Esophagus squamous epithelium (tissue), 5 donors: ENCODE data around the gene MATK. TPM values are rescaled to one million over a fixed set of nuclear protein-coding genes. Genes with fewer than 3 reads are reported as not detected.

ENCODE experiments used
- DNase-seq: peaks from one replicate; lab custom pipeline; 2025; lab: John Stamatoyannopoulos, UW
- H3K27ac ChIP-seq, 4 donors: fragments of 200-600 bp; sonication (generic); one replicate each; pipeline ENCODE4 v1.5.1; 2016 to 2019; ENCODE audit warnings: mild to moderate bottlenecking in 1 of 4
- H3K27me3 ChIP-seq, 4 donors: fragments of 200-600 bp; sonication (generic); 1 replicate in 3 of 4; 2 replicates in 1 of 4; pipeline versions ENCODE4 v1.5.1 to v1.6.0; 2017 to 2021; ENCODE audit warnings: antibody characterized with exemption in 1 of 4
- H3K36me3 ChIP-seq, 3 donors: fragments of 200-600 bp; sonication (generic); one replicate each; pipeline ENCODE4 v1.5.1; 2016 to 2019
- H3K4me1 ChIP-seq, 3 donors: fragments of 200-600 bp; sonication (generic); one replicate each; pipeline ENCODE4 v1.5.1; 2017 to 2019
- H3K4me3 ChIP-seq, 4 donors: fragments of 200-600 bp; sonication (generic); 1 replicate in 3 of 4; 2 replicates in 1 of 4; pipeline ENCODE4 v1.5.1; 2016 to 2019; ENCODE audit warnings: mild to moderate bottlenecking in 2 of 4, moderate library complexity in 1 of 4
- H3K9me3 ChIP-seq, 3 donors: fragments of 200-600 bp; sonication (generic); one replicate each; pipeline ENCODE4 v1.5.1; 2016 to 2019
- CTCF ChIP-seq, 6 experiments: fragments of 450-650 bp in 4 of 6; fragments of 200-600 bp in 2 of 6; sonication (generic) in 2 of 6; IDR thresholded peaks; one replicate each; pipeline ENCODE4 v1.5.1; 2016 to 2019; ENCODE audit warnings: antibody characterized with exemption in 6 of 6, mild to moderate bottlenecking in 4 of 6, moderate library complexity in 4 of 6
- POLR2A ChIP-seq, 4 donors: fragments of 450-650 bp; IDR thresholded peaks; one replicate each; pipeline ENCODE4 v1.6.1; 2017; ENCODE audit warnings: antibody characterized with exemption in 4 of 4, mild to moderate bottlenecking in 4 of 4, moderate library complexity in 3 of 4
- WGBS, 2 donors: methylation state at CpG; one replicate each; pipeline ENCODE4 v1.1.5; 2018; 5-methylcytosine and 5-hydroxymethylcytosine counted together
- intact Hi-C: fragments of 100-400 bp; cut with DNase I; formaldehyde crosslinking; loops from one replicate; pipeline ENCODE4 v1.15.0; 2022
- total RNA-seq, 4 donors: library from RNA; depleted of rRNA; stranded (reverse); fragments of >200 nt; gene quantifications; one replicate each; pipeline ENCODE4 v1.1.0, GENCODE V29; 2016
- donor health status: DM: yes; HTN: yes; CAD: no.

Gene MATK
- total RNA-seq, 4 donors from 2014 or later = 1.1 to 4.4 (median 2.1) TPM; not detected in 1

- Histone ChIP-seq H3K27me3 (peaks cover 0 to 20% (median 0%) of the 10 kb centered on the region in 4 donors), H3K9me3 (no peaks in the 10 kb centered on the region), H3K4me1 (peaks cover 0 to 5% (median 0%) of the 10 kb centered on the region in 3 donors), H3K36me3 (no peaks in the 10 kb centered on the region), H3K4me3 (no peak overlapping the region), H3K27ac (no peak overlapping the region)
- intact Hi-C loops = no loop called here
- no peak for TF ChIP-seq POLR2A (IDR thresholded peaks at IDR 0.05)
- TF ChIP-seq CTCF (IDR thresholded peaks at IDR 0.05) = no peak
- WGBS, 2 donors = no CpG with 5 or more reads among the region's 2 CpGs
- DNase-seq = no peak
Observed at GRCh38 chr19:3775374-3775711, 10.8 kb downstream of the MATK start.

- Histone ChIP-seq H3K36me3 (peaks cover 0 to 3% (median 0%) of the 10 kb centered on the region in 3 donors), H3K27me3 (peaks cover 0 to 20% (median 0%) of the 10 kb centered on the region in 4 donors), H3K4me1 (peaks cover 0 to 5% (median 0%) of the 10 kb centered on the region in 3 donors), H3K4me3 (no peak overlapping the region), H3K27ac (no peak overlapping the region), H3K9me3 (no peaks in the 10 kb centered on the region)
- 76% methylated on average over 3 of the region's 25 CpGs; no CpG with 5 or more reads in 1 of the 2 donors for WGBS, 2 donors
- intact Hi-C loops = no loop called here
- TF ChIP-seq CTCF (IDR thresholded peaks at IDR 0.05) (no peak), POLR2A (IDR thresholded peaks at IDR 0.05) (no peak)
- DNase-seq = no peak
Observed at GRCh38 chr19:3774621-3775373, 11.4 kb downstream of the MATK start.

GRCh38 chr19:3773814-3774515, 12.2 kb downstream of the MATK start:
- TF ChIP-seq CTCF (IDR thresholded peaks at IDR 0.05) (no peak), POLR2A (IDR thresholded peaks at IDR 0.05) (no peak)

GRCh38 chr19:3771906-3772455, 14.2 kb downstream of the MATK start, which contains the start of gene RAX2:
RAX2 (minus strand) TSS chr19:3772228; CDS start chr19:3771742, 486 bp downstream.
- intact Hi-C loops = no loop called here
- 0 to 43% methylated on average over 1 to 4 of the region's 23 CpGs for WGBS, 2 donors

More at GRCh38 chr19:3773814-3774515, 12.2 kb downstream of the MATK start:
- Histone ChIP-seq H3K4me1 (peaks cover 0 to 5% (median 0%) of the 10 kb centered on the region in 3 donors), H3K9me3 (no peaks in the 10 kb centered on the region), H3K27ac (no peak overlapping the region), H3K36me3 (peaks cover 0 to 11% (median 0%) of the 10 kb centered on the region in 3 donors), H3K27me3 (peaks cover 0 to 14% (median 0%) of the 10 kb centered on the region in 4 donors), H3K4me3 (no peak overlapping the region)
- 77 to 85% methylated on average over 11 to 12 of the region's 12 CpGs for WGBS, 2 donors
- intact Hi-C loops = no loop called here
- no peak for DNase-seq

More at GRCh38 chr19:3771906-3772455, 14.2 kb downstream of the MATK start, which contains the start of gene RAX2:
- Histone ChIP-seq H3K36me3 (peaks cover 0 to 31% (median 3%) of the 10 kb centered on the region in 3 donors), H3K4me3 (no peak within 1 kb of the TSS), H3K27me3 (peaks cover 0 to 10% (median 0%) of the 10 kb centered on the region in 4 donors), H3K27ac (no peak within 1 kb of the TSS), H3K4me1 (peaks cover 0 to 5% (median 0%) of the 10 kb centered on the region in 3 donors), H3K9me3 (no peaks in the 10 kb centered on the region)
- DNase-seq = no peak
- TF ChIP-seq POLR2A (IDR thresholded peaks at IDR 0.05) = no peak
- no peak for TF ChIP-seq CTCF (IDR thresholded peaks at IDR 0.05)
